AG08395 (cell line): ENCODE data around the gene CCDC85C.
A peak's percentile ranks its signal among the peaks of the same experiment; 100 is the strongest.

Source experiments
- DNase-seq: peaks from one replicate; pipeline ENCODE4 v3.0.0; 2012; ENCODE audit warnings: mixed read lengths, low spot score

Gene CCDC85C

DNA sequence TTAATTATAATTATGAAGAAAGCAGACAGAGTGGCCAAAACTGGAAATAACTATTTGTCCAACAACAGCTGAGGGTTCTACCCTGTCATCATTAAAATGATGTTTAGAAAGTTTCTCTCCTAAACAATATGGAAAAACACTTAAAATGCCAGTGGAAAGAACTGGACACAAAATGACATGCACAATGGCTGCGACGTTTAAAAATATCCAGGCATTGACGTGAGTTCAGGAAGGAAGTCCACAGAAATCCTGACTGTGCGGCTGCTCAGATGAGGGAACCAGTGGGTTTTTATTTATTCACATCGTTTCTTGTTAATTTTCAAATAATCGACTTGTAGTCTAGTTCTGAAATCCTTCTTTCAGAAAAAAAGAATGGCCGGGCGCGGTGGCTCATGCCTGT is 64.5 kb downstream of the CCDC85C start:
- DNase-seq: no peak

DNA sequence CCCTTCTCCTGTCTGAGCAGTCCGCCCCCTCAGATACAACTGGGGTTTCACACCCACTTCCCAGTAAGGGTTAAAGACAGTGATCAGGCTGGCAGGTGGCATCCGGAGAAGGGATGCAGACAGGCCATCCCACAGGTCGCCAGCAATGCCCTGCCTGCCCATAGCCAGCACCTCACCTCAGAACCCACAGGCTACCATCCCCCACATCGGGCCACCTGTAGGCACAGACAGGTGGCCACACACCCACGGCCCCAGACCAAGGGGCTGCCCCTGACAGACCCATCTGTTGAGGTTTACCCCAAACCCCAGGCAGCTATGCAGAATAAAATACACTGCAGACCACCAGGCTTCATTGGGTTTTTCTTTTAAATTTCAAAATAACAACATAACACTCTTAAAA is 65.3 kb downstream of the CCDC85C start:
- DNase-seq: no peak

- no peak for DNase-seq
These were observed 65.7 kb downstream of the CCDC85C start for GRCh38 chr14:99538275-99538674.

DNA sequence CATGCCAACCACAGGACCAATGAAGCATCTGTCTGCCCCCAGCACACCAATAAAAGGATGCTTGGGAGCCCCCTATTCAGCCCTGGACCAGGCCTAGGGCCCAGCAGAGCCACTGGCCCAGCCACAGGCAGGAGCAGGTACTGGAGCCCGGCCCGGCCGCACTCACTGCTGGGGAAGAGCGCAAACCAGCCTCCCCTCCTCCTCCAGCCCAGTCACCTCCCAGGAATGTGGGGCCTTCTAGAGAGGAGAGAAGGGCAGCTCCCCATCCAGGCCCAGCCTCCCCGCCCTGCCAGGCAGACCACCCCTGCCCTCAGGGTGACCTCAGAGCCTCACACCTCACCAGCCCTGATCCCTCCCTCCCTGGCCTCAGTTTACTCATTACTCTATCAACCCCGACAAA is 66.6 kb downstream of the CCDC85C start:
- DNase-seq: peak; percentile 87

- DNase-seq: no peak
These were observed 67.9 kb downstream of the CCDC85C start for GRCh38 chr14:99535908-99536778.

DNA sequence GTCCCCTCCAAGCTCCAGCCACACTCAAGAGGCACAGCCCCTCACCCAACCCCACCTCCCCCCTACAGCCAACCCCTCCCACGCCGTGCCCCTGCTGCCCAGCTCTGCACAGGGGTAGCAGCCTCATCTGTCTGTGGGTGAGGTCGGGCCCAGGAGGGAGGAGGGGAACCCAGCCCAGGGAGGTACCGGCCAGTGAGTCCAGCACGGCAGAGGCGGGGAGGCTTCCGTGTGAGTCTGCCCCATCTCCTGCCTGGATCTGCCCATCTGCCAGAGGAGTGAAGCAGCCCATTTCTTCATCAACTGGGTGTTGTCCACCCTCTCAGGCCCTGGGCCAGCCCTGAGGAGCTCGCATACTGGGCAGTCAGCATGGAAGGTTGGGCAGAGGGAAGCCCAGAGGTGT is 68.6 kb downstream of the CCDC85C start:
- DNase-seq: no peak

- DNase-seq: peak; percentile 25
These were observed 69.1 kb downstream of the CCDC85C start for GRCh38 chr14:99534863-99535262.

DNA sequence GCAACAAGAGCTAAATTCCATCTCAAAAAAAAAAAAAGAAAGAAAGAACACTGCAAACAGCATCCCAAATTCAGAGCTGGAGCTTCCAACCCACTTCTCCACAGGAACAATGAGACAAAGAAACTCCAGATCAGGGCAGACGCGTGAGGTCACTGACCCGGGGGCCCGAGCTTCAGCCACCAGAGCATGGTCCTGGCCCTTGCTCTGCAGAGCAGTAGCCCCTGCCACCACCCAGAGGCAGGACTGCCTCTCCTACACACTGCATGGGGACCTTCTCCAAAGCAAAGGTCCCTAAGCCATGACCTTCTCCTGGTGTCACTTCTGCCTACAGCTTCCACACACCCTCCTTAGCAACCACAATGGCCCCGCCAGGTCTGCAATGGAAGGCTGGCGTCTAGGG is 69.7 kb downstream of the CCDC85C start:
- DNase-seq: no peak

DNA sequence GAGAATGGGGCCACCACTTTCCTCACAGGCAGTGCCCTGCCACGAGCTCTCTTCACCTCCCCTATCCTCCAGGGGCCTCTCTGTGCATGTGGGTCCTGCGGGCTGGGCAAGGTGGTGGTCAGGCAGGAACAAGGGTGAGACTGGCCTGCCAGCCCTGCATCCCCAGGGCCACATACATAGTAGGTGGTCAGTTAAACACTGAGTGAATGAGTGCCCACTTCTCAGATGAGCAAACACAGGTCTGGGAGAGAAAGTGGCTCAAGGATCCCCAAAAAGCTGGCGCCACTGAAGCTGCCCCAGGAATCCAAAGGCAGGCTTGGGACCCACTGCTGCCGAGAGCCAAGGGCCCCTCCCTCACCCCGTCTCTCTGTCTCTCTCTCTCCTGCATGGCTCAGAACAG is 71.7 kb downstream of the CCDC85C start:
- DNase-seq: no peak

DNA sequence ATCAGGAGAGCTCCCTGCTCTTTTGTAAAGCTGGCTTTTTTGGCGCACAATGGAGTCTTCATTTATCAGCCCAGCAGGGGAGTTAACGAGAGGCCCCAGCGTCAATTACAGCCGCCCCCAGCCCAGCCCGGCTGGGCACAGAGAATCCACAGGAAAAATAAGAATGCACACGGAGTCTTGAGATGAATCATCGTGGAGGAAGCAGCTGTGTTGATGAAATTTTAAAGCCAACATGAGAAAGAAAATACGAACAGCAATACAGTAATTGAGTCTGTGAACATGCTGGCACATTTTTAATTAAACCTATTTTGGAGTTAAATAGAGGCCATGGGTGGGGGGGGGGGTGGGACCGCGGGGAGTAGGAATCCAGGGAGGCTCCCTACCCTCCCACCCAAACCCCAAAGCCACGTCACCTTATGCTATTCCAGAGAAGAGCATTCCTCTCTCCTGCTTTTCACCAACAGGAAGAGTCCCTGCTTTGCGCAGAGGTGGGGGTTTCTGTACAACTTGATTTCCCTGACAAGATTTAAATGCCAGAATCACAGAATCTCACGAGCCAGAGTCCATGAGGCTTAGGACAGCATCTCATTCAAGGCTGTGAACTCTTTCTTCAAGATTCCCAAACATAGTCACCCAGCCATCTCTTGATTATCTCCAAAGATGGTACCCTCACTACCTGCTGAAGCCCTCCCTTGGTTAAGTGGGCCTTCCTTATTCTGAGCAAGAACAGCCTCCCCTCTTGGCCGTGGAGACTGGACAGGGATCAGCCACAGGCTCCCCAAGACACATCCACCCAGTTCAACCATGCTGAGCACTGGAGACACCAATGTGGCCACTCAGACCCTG is 72.5 kb downstream of the CCDC85C start:
- DNase-seq: peak; percentile 63

GRCh38 chr14:99530407-99531155 is 73.4 kb downstream of the CCDC85C start:
- no peak for DNase-seq

DNA sequence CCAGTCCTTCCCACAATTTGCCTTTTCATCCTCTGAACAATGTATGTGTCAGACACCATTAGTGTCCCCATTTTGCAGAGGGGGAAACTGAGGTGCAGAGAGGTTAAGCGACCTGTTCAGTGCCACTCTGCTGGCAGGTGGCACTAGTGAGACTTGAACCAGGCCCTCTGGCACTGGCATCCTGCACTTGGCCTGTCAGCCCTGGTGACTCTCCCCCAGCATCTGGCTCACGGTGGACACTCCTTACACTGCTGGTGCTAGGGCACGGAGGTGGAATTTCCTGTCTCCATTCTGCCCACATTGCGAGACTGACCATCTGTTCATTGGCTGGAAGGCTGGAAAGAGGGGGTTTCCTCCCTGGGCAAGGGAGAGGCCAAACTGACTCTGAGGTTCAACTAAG is 74.1 kb downstream of the CCDC85C start:
- DNase-seq: peak; percentile 27

- DNase-seq: no peak
These were observed 76.5 kb downstream of the CCDC85C start for GRCh38 chr14:99527427-99528076.

GRCh38 chr14:99527026-99527425 is 77.0 kb downstream of the CCDC85C start:
- DNase-seq: no peak

- no peak for DNase-seq
These were observed 78.3 kb downstream of the CCDC85C start for GRCh38 chr14:99525699-99526080.

DNA sequence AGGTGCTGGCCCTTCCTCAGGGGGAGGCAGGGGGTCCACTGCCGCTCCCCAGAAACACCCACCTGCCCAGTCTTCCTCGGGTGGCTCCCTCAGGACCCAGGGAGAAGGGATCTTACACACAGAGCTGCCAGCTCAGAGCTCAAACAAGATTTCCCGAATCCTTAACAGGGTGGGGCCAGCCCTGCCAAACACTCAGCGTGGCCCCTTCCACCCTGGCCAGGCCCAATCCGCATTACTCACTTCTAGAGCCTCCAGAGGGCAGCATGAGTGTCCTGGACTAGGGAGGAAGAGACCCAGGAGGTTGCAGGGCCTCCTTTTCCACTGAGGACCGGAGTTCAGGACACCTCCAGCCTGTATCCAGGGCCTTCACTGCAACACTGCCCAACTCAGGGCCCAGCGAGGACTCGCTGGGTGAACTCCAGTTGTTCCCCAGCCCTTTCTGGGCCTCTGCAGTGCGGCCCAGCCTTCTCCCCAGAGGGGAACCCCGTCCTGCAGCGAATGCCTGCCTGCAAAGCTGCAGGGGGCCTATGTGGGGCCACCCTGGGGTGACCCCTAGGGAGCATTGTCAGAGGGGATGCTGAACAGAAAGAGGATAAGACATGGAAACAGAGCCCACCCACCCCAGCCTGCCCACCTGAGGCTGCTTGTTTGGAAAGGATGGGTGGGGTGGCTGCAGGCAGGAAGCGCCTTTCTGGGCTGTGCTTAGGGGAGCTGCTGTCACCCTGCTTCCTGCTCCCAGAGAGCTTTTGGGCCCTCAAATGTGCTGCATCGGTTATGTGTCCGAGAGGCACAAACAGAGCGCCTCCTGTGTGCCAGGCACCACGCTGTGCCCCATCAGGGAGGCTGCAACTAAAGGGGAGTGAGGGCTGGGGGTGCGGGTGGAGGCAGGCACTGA is 79.0 kb downstream of the CCDC85C start:
- DNase-seq: peak; percentile 70

DNA sequence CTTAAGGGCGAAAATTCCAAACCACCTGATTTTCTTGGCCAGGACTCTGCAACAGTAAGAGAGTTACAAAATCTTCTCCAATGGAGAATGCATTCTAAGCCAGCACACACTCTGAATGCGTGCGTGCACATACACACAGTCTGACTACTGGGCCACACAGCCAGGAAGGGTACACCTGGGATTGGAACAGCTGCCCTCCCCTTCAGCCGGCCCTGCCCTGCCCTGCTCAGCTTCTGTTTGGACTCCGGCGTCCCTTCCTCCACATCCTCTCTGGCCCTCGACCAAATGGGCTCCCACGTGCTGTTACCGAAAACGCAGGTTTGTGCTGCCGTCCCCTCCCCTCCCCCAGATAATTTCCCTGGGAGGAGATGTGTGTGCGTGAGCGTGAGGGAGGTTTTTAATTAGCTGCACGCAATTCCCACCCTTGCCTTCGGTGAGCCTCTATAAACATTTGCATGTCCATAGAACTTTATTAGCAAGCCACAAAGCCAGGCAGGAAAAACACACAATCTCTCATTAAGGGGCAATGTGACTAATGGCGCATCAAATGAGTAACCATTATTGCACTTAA is 79.8 kb downstream of the CCDC85C start:
- DNase-seq: no peak

GRCh38 chr14:99523704-99524055 is 80.3 kb downstream of the CCDC85C start:
- no peak for DNase-seq

GRCh38 chr14:99522934-99523703 is 80.9 kb downstream of the CCDC85C start:
- no peak for DNase-seq

GRCh38 chr14:99522457-99522891 is 81.5 kb downstream of the CCDC85C start:
- DNase-seq: peak; percentile 58
